ENCODE data around the gene UPK3B. TPM values are rescaled to one million over a fixed set of nuclear protein-coding genes. Genes with fewer than 3 reads are reported as not detected.
"Not testable (repeated sequence)": the region's sequence is repeated elsewhere in the genome, so short reads cannot be mapped to it uniquely, and the experiment has no call there.

Gene UPK3B
- total and polyA plus RNA-seq, 2 donors (not counting 3 experiments of a cell fraction or from before 2014, with no cell fraction given), result 0.77 TPM; not detected in 1

DNA sequence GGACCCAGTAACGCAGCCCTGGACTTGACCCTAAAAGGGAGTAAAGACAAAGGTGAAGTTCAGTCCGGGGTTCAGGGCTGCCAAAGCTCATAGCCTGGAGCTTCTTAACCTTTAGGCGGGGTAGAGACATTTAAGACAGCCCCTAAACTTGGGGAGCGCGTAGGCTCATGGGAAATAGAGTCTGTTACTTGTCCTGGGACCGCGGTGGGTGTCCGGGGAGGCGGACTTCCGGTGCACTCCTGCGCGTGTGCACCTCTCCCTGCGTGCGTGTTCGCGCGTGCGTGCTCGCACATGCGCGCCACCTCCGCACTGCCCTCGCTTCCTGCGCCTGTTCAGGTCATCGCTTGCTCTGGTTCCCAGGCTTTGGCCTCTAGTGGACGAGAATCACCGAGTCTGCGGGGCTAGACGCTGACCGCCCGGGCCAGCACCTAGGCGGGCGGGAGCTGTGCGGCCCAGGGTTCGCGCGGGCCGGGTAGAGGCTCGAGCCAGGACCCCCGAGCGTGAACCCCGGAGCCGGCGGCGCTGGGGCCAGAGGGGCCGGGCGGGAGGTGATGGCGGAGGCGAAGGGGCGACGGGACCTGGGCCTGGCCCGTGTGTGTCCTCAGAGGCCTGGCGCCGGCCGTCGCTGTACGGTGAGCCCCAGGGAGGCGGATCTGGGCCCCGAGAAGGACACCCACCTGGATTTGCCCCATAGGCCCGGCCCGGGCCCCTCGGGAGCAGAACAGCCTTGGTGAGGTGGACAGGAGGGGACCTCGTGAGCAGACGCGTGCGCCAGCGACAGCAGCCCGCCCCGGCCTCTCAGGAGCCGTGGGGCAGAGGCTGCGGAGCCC is 38.9 kb downstream of the UPK3B start:
- intact Hi-C loops (cut with micrococcal nuclease); H3K4me1 ChIP-seq (ENCODE audit: control insufficient read depth, extremely low read depth, insufficient read depth, low read length); H4K20me1 ChIP-seq (replicated peaks; ENCODE audit: control insufficient read depth, extremely low read depth, insufficient read depth, low read length); H3K9me3 ChIP-seq (replicated peaks; ENCODE audit: control insufficient read depth, insufficient read depth, low read length); CTCF ChIA-PET; POLR2A ChIA-PET; H3K9me1 ChIP-seq (replicated peaks; ENCODE audit: control insufficient read depth, extremely low read depth, insufficient read depth, low read length); dilution Hi-C loops (cut with MboI; ENCODE audit: extremely low pct_ligation_motif_present, low sequenced_read_pairs); H3K27me3 ChIP-seq (ENCODE audit: control insufficient read depth in 2 of 2, insufficient read depth in 2 of 2, low read length in 2 of 2); H3K36me3 ChIP-seq (ENCODE audit: control insufficient read depth in 2 of 2, extremely low read depth in 1 of 2, insufficient read depth in 2 of 2, low read length in 2 of 2); BruUV-seq (replicated peaks): not testable (repeated sequence)
- DNase-seq (ENCODE audit: low read depth, low spot score) (peak; percentile 69), FAIRE-seq (peak; percentile 18)
- Histone ChIP-seq H3K4me3 (replicated peaks in 1 of 3; ENCODE audit: insufficient read depth in 1 of 3, low read depth in 1 of 3, low read length in 3 of 3) (peak overlapping the region; percentile 52 to 83 (median 65)), H3K9ac (replicated peaks; ENCODE audit: extremely low read depth, insufficient read depth, low read length) (peak overlapping the region; percentile 63), H3K4me2 (ENCODE audit: insufficient read depth, low read length) (peak overlapping the region; percentile 58), H3K27ac (ENCODE audit: insufficient read depth, low read depth, low read length) (peak overlapping the region; percentile 75), H3K79me2 (ENCODE audit: control insufficient read depth, insufficient read depth, low read length) (peaks cover 17% of the 10 kb centered on the region), H2AFZ (ENCODE audit: low read depth, low read length) (peak overlapping the region; percentile 85)
- peak; percentile 47 for TF ChIP-seq POLR2AphosphoS5 (IDR thresholded peaks at IDR 0.05; ENCODE audit: insufficient read depth, low read depth, low read length)

DNA sequence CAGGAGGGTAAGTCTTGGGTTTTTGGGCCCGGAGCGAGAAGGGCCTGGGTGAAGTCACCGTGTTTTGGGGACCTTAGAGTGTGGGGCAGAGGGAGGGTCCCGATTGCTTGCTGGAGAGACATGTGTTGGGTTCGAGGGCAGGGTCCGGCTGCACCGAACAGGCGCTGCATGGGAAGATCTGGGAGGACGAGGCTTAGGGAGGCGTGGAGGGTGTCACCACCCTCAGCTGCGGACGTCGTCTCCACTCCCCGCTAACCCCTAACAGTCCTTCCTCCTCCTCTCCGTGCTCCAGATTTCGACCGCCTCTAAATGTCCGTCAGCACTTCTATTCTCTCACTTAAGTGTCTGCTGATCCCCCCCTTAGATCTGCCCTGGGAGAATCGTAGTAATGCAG is 39.5 kb downstream of the UPK3B start:
- intact Hi-C loops (cut with micrococcal nuclease); DNase-seq (ENCODE audit: low read depth, low spot score); H3K4me1 ChIP-seq (ENCODE audit: control insufficient read depth, extremely low read depth, insufficient read depth, low read length); dilution Hi-C loops (cut with MboI; ENCODE audit: extremely low pct_ligation_motif_present, low sequenced_read_pairs); H3K36me3 ChIP-seq (ENCODE audit: control insufficient read depth in 2 of 2, extremely low read depth in 1 of 2, insufficient read depth in 2 of 2, low read length in 2 of 2); FAIRE-seq; POLR2A ChIA-PET; H3K27me3 ChIP-seq (ENCODE audit: control insufficient read depth in 2 of 2, insufficient read depth in 2 of 2, low read length in 2 of 2); H4K20me1 ChIP-seq (replicated peaks; ENCODE audit: control insufficient read depth, extremely low read depth, insufficient read depth, low read length); H3K9me1 ChIP-seq (replicated peaks; ENCODE audit: control insufficient read depth, extremely low read depth, insufficient read depth, low read length); CTCF ChIA-PET; BruUV-seq (replicated peaks); H3K9me3 ChIP-seq (replicated peaks; ENCODE audit: control insufficient read depth, insufficient read depth, low read length): not testable (repeated sequence)
- Histone ChIP-seq H3K4me3 (replicated peaks in 1 of 3; ENCODE audit: insufficient read depth in 1 of 3, low read depth in 1 of 3, low read length in 3 of 3) (peak overlapping the region; percentile 52 to 83 (median 65)), H3K4me2 (ENCODE audit: insufficient read depth, low read length) (peak overlapping the region; percentile 58), H3K9ac (replicated peaks; ENCODE audit: extremely low read depth, insufficient read depth, low read length) (peak overlapping the region; percentile 63), H3K27ac (ENCODE audit: insufficient read depth, low read depth, low read length) (peak overlapping the region; percentile 75), H3K79me2 (ENCODE audit: control insufficient read depth, insufficient read depth, low read length) (peaks cover 20% of the 10 kb centered on the region), H2AFZ (ENCODE audit: low read depth, low read length) (peak overlapping the region; percentile 0)

DNA sequence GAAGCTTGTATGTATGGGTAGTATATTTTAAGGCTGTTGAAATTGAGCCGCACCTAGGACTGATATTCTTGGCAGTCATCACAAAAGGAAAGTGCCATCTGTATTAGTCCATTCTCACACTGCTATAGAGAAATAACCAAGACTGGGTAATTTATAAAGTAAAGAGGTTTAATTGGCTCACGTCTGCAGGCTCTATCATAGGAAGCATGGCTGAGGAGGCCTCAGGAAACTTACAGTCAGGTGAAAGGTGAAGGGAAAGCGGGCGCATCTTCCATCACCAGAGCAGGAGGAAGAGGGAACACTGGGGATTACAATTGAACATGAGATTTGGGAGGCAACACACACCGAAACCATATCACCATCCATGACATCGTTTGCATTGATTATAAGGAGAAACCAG is 41.6 kb downstream of the UPK3B start:
- intact Hi-C loops (cut with micrococcal nuclease); CTCF ChIA-PET; H4K20me1 ChIP-seq (replicated peaks; ENCODE audit: control insufficient read depth, extremely low read depth, insufficient read depth, low read length); H2AFZ ChIP-seq (ENCODE audit: low read depth, low read length); FAIRE-seq; H3K4me1 ChIP-seq (ENCODE audit: control insufficient read depth, extremely low read depth, insufficient read depth, low read length); H3K36me3 ChIP-seq (ENCODE audit: control insufficient read depth in 2 of 2, extremely low read depth in 1 of 2, insufficient read depth in 2 of 2, low read length in 2 of 2); H3K4me3 ChIP-seq (replicated peaks in 1 of 3; ENCODE audit: insufficient read depth in 1 of 3, low read depth in 1 of 3, low read length in 3 of 3); H3K27ac ChIP-seq (ENCODE audit: insufficient read depth, low read depth, low read length); DNase-seq (ENCODE audit: low read depth, low spot score); H3K9ac ChIP-seq (replicated peaks; ENCODE audit: extremely low read depth, insufficient read depth, low read length); H3K4me2 ChIP-seq (ENCODE audit: insufficient read depth, low read length); dilution Hi-C loops (cut with MboI; ENCODE audit: extremely low pct_ligation_motif_present, low sequenced_read_pairs); H3K9me1 ChIP-seq (replicated peaks; ENCODE audit: control insufficient read depth, extremely low read depth, insufficient read depth, low read length); H3K27me3 ChIP-seq (ENCODE audit: control insufficient read depth in 2 of 2, insufficient read depth in 2 of 2, low read length in 2 of 2); H3K9me3 ChIP-seq (replicated peaks; ENCODE audit: control insufficient read depth, insufficient read depth, low read length); POLR2A ChIA-PET; BruUV-seq (replicated peaks): not testable (repeated sequence)
- peaks cover 30% of the 10 kb centered on the region for H3K79me2 ChIP-seq (ENCODE audit: control insufficient read depth, insufficient read depth, low read length)

DNA sequence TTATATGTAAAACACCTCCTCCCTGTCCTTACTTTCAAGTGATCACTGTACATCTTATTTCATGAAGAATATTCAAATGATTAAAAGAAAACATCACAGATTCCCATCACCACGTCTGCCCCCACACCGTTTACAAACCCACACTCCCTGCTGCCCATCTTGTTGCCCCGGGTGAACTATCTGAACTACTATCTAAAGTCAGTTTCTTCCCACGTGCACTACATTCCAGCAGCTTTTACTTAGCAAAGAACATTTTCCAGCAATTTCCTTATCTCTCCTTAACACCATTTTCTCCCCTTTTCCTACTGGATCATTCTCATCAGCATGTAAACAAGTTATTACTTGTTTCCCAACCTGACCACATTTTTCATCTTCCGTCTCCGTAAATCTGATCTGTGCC is 49.3 kb downstream of the UPK3B start:
- H3K27ac ChIP-seq (ENCODE audit: insufficient read depth, low read depth, low read length); POLR2A ChIA-PET; H3K27me3 ChIP-seq (ENCODE audit: control insufficient read depth in 2 of 2, insufficient read depth in 2 of 2, low read length in 2 of 2); intact Hi-C loops (cut with micrococcal nuclease); CTCF ChIA-PET; H3K4me1 ChIP-seq (ENCODE audit: control insufficient read depth, extremely low read depth, insufficient read depth, low read length); H4K20me1 ChIP-seq (replicated peaks; ENCODE audit: control insufficient read depth, extremely low read depth, insufficient read depth, low read length); H3K4me3 ChIP-seq (replicated peaks in 1 of 3; ENCODE audit: insufficient read depth in 1 of 3, low read depth in 1 of 3, low read length in 3 of 3); H3K36me3 ChIP-seq (ENCODE audit: control insufficient read depth in 2 of 2, extremely low read depth in 1 of 2, insufficient read depth in 2 of 2, low read length in 2 of 2); BruUV-seq (replicated peaks); H2AFZ ChIP-seq (ENCODE audit: low read depth, low read length); H3K9me3 ChIP-seq (replicated peaks; ENCODE audit: control insufficient read depth, insufficient read depth, low read length); H3K9me1 ChIP-seq (replicated peaks; ENCODE audit: control insufficient read depth, extremely low read depth, insufficient read depth, low read length); H3K4me2 ChIP-seq (ENCODE audit: insufficient read depth, low read length); dilution Hi-C loops (cut with MboI; ENCODE audit: extremely low pct_ligation_motif_present, low sequenced_read_pairs); FAIRE-seq; H3K9ac ChIP-seq (replicated peaks; ENCODE audit: extremely low read depth, insufficient read depth, low read length): not testable (repeated sequence)
- peaks cover 43% of the 10 kb centered on the region for H3K79me2 ChIP-seq (ENCODE audit: control insufficient read depth, insufficient read depth, low read length)
- DNase-seq (ENCODE audit: low read depth, low spot score), result peak; percentile 24
